NCI-H82 treated with DMSO at 0.1 percent for 48 hours (cell line): Measurements from ENCODE around the gene NLRP8.
"Not testable (repeated sequence)": the region's sequence is repeated elsewhere in the genome, so short reads cannot be mapped to it uniquely, and the experiment has no call there.

Experiments
- DNase-seq: peaks from one replicate; lab custom pipeline; 2025; ENCODE audit not compliant: unreplicated experiment; lab: John Stamatoyannopoulos, UW

Gene NLRP8

GRCh38 chr19:55947532-55947931, at the start of gene NLRP8:
NLRP8 (plus strand) TSS chr19:55947832.
- DNase-seq = no peak

- no peak for DNase-seq
Measured at GRCh38 chr19:55898911-55899310, 48.7 kb upstream of the NLRP8 start.

DNA sequence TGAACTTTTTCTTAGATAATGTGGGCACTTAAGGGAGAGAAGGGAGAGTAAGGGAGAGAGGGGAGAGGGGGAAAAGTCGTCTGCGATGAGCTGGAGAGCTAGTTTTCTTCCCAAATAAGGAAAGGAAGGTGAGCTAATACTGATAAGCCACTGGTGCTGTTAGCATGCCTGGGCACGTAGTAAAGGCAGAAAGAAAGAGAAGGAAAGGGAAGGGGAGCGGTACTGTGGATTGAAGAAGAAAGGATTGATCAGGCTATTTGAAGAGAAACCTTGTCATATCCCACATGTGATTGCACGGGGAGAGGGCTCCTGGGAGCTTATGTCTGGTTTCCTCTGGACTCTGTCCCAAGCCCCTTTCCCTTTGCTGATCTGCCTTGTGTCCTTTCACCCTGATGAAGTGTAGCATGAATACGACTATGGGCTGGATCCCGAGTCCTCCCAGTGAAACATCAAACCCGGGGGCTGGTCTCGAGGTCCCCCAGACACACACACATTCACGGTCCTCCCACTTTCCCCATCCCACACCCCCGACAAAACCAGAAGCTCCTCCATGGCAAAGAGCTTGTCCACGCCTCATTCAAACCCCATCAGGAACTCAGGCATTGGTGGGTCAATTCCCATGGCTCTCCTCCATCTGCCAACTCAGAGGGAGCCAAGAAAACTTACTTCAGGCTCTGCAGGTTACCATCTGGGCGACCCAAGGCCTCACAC, 46.1 kb upstream of the NLRP8 start:
- DNase-seq = no peak

- no peak for DNase-seq
Measured at GRCh38 chr19:55902080-55902751, 45.4 kb upstream of the NLRP8 start.

GRCh38 chr19:55907286-55907685, 40.3 kb upstream of the NLRP8 start:
- no peak for DNase-seq

- no peak for DNase-seq
Measured at GRCh38 chr19:55907746-55908145, 39.9 kb upstream of the NLRP8 start.

DNA sequence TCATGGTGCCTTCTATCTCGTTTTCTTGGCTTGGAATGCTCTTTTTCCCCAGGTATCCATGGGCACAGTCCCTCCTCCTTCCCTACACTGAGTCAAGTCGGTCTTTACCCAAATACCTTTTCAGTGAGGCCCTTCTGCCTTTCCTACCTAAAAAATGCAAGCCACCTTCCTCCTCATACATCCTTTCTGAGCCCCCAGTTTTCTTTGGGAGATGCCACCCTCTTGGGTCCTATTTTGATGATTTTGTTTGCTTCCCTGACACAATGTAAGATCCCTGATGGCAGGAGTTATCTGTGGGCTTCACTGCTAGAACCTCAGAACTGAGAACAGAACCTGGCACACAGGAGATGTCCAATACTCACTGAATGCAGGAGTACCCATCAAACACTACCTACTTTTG, 37.8 kb upstream of the NLRP8 start:
- no peak for DNase-seq

- DNase-seq = no peak
Measured at GRCh38 chr19:55912916-55913315, 34.7 kb upstream of the NLRP8 start.

GRCh38 chr19:55913643-55914268, 33.9 kb upstream of the NLRP8 start:
- no peak for DNase-seq

DNA sequence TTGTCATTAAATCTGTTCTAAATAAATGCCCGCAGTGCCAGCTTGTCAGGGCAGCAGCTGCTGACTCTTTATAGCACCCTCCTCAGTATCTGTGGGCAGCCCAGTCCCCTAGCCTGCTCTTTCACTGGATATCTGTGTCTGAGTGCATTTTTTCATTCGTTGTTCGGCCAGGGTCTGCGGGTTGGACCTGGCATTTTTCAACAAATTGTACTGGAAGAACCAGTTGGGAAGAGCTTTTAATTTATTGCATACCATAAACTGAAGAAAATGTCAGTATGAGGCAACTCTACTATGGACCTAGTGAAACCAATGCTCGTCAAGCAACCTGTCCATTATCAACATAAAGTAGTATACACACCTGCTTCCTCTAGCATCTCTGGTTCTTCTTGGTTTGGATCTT, 24.1 kb upstream of the NLRP8 start:
- no peak for DNase-seq

- no peak for DNase-seq
Measured at GRCh38 chr19:55927991-55928390, 19.6 kb upstream of the NLRP8 start.

DNA sequence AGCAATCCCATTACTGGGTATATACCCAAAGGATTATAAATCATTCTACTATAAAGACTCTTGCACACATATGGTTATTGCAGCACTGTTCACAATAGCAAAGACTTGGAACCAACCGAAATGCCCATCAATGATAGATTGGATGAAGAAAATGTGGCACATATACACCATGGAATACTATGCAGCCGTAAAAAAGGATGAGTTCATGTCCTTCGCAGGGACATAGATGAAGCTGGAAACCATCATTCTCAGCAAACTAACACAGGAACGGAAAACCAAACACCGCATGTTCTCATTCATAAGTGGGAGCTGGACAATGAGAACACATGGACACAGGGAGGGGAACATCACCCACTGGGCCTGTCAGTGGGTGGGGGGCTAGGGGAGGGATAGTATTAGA, 18.4 kb upstream of the NLRP8 start:
- DNase-seq = not testable (repeated sequence)

GRCh38 chr19:55930996-55931515, 16.6 kb upstream of the NLRP8 start:
- no peak for DNase-seq

DNA sequence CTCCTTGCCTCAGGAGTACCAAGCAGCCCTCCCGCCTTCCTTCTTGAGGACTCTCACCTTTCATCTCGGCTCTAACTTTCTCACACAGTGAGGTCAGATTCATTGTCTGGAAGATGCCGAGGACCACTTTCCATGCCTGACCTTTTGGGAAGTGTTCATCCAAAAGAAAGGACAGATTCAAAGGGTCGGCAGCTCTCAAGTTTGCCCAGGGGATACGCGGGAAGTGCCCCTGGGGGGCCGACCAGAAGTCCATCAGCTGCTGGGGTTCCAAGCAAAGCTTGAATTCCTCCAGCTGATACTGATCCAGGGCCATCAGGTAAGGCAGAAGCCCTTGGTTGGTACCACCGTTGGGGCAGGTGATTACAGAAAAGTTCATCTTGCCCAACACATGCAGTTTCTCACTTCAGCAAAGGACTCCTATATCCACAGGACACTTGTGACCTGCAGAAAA, 15.7 kb upstream of the NLRP8 start, which contains the start of gene NLRP13:
Gene NLRP13 (minus strand): TSS at position 401 of the 451 bp plus-strand sequence. CDS start 25 bp downstream, at position 376.
- no peak for DNase-seq

GRCh38 chr19:55935206-55935605, 12.4 kb upstream of the NLRP8 start:
- DNase-seq = no peak

DNA sequence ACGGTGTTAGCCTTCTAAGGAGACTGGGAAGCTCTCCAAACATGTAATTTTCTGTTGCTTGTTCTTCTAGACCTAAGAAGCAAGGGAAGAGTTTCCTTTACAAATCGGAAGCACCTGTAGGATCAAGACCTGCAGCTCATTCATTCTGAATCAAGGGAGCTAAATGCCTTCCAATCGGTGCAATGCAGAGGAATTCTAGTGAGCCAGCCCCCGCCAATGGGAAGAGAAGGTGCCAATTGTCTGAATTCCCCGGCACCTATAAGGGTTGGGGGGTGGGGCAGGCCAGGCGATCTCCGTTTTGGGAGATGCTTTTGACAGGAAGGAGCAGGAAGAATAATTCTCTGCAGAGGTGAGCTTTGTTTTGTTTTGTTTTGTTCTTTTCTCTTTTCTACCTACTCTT, 8.4 kb upstream of the NLRP8 start:
- no peak for DNase-seq

DNA sequence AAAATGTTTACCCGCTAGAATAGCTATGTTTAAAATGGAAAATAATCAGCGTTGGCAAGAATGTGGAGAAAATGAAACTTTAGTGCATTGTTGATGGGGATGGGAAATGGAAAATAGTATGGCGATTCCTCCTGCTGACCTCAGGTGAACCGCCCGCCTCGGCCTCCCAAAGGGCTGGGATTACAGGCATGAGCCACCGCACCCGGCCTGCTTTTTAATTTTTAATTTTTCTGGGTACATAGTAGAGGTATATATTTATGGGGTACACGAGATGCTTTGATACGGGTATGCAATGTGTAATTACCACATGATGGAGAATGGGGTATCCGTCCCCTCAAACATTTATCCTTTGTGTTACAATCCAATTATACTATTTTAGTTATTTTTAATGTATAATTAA, 7.3 kb upstream of the NLRP8 start:
- DNase-seq = no peak

- DNase-seq = not testable (repeated sequence)
Measured at GRCh38 chr19:55950566-55950965, 2.9 kb downstream of the NLRP8 start.

DNA sequence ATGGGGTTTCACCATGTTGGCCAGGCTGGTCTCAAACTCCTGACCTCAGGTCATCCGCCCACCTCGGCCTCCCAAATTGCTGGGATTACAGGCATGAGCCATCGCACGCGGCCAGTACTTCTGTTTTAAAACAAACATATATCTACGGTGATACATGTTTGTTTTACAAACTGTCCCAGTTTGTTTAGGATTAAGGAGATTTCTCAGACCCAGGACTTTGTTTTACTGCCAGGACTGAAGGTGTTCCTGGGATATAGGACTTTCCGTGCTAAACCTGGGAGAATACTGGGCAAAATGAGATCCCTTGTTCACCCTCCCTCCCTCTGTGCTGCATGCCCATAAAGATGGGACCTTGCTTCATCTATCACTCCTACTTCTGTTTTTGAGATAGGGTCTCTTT, 8.8 kb downstream of the NLRP8 start:
- no peak for DNase-seq

DNA sequence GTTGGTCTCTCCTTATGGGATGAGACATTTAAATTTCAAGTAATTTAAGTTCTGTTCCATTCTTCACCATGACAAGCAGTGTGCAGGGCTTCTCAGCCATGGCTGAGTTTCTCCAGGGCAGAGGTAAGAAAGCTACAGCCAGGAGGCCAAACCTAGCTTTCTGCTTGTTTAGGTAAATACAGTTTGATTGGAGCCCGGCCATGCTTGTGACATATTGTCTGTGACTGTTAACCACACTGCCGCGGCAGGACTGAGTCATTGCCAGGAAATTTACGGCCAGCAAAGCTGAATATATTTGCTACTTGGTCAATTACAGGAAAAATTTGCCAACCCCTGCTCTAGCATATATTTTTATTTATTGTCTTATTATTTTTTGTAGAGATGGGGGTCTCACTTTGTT, 10.7 kb downstream of the NLRP8 start:
- DNase-seq = no peak

- DNase-seq = no peak
Measured at GRCh38 chr19:55959996-55960675, 12.5 kb downstream of the NLRP8 start.
